NT2/D1 (cell line): Measurements from ENCODE around the gene SLC6A12.

Experiments used
- SUZ12 ChIP-seq: IDR thresholded peaks from 2 replicates; pipeline ENCODE4 v1.6.1; 2011; ENCODE audit not compliant: insufficient read length, insufficient read depth; ENCODE audit errors: extremely low read depth
- YY1 ChIP-seq: IDR thresholded peaks from 2 replicates; pipeline ENCODE4 v1.6.1; 2011; ENCODE audit not compliant: insufficient read length, insufficient read depth
- ZNF274 ChIP-seq: IDR thresholded peaks from 2 replicates; pipeline ENCODE4 v1.6.1; 2011; ENCODE audit warnings: mild to moderate bottlenecking, low read depth, low read length

DNA sequence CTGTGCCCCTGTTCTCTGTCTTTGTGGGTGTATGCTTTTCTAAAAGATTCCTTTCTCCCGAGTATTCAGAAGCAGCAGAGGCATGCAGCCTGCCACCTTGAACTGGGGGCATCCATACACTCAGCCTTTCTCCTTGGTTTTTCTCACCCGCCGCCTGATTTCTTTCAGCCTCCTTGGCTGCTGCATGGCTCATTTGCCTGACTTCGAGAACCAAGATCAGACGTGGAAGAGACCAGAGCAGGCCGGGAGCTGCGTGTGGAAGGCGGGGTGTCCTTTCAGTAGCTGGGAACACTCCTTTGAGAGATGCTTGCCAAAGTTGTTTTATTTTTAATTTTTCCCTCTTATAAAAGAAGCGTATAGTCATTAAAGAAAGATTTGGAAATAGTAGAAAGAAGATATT is 53.1 kb downstream of the SLC6A12 start:
- TF ChIP-seq YY1 = no peak
- TF ChIP-seq SUZ12 = no peak
- no peak for TF ChIP-seq ZNF274
